Upper lobe of right lung (tissue), 1 donor: ENCODE data around the gene GDNF. TPM values are rescaled to one million over a fixed set of nuclear protein-coding genes. Genes with fewer than 3 reads are reported as not detected.

Experiments used
- ATAC-seq: fragments of 200-7000 bp; cut with Tn5 transposase; one replicate; pipeline ENCODE4 v1.9.1; 2020; ENCODE audit warnings: mild to moderate bottlenecking, moderate library complexity
- DNase-seq: peaks from one replicate; pipeline ENCODE4 v3.0.0-alpha.2; 2020
- H3K27ac ChIP-seq: fragments of 200-600 bp; one replicate; pipeline ENCODE4 v1.8.0; 2022
- H3K27me3 ChIP-seq: fragments of 200-600 bp; one replicate; pipeline ENCODE4 v1.8.0; 2022; ENCODE audit warnings: mild to moderate bottlenecking
- H3K36me3 ChIP-seq: fragments of 200-600 bp; one replicate; pipeline ENCODE4 v1.8.0; 2022
- H3K4me1 ChIP-seq: fragments of 200-600 bp; one replicate; pipeline ENCODE4 v1.8.0; 2022
- H3K4me3 ChIP-seq: fragments of 200-600 bp; one replicate; pipeline ENCODE4 v1.8.0; 2022; ENCODE audit warnings: mild to moderate bottlenecking
- H3K9me3 ChIP-seq: fragments of 200-600 bp; one replicate; pipeline ENCODE4 v1.8.0; 2022
- intact Hi-C: fragments of 100-400 bp; cut with DNase I; formaldehyde crosslinking; loops from one replicate; pipeline ENCODE4 v1.11.0; 2022
- total RNA-seq: library from RNA; stranded (reverse); fragmentation: NEBNext Ultra II Directional; extraction: Animal tissue kit (Norgen Biotek cat#: 25700); gene quantifications from one replicate; pipeline ENCODE4 v1.2.1, GENCODE V29; 2021
- TF ChIP-seq, protein P1 (sequence below): fragments of 200-600 bp; IDR thresholded peaks from one replicate; pipeline ENCODE4 v1.8.0; 2022; ENCODE audit warnings: antibody characterized with exemption
- donor health status: DM: no; HTN: yes; CAD: no; lungs with severe emphysema.

The GDNF gene
- total RNA-seq, 1 donor from 2014 or later = 0.23 TPM

- TF ChIP-seq, protein P1, sequence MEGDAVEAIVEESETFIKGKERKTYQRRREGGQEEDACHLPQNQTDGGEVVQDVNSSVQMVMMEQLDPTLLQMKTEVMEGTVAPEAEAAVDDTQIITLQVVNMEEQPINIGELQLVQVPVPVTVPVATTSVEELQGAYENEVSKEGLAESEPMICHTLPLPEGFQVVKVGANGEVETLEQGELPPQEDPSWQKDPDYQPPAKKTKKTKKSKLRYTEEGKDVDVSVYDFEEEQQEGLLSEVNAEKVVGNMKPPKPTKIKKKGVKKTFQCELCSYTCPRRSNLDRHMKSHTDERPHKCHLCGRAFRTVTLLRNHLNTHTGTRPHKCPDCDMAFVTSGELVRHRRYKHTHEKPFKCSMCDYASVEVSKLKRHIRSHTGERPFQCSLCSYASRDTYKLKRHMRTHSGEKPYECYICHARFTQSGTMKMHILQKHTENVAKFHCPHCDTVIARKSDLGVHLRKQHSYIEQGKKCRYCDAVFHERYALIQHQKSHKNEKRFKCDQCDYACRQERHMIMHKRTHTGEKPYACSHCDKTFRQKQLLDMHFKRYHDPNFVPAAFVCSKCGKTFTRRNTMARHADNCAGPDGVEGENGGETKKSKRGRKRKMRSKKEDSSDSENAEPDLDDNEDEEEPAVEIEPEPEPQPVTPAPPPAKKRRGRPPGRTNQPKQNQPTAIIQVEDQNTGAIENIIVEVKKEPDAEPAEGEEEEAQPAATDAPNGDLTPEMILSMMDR = no peak
- intact Hi-C loops = no loop called here
- DNase-seq (no peak), ATAC-seq (no peak)
- no peaks in the 10 kb centered on the region for H3K27me3 ChIP-seq
- no peak overlapping the region for H3K4me3 ChIP-seq
- no peak overlapping the region for H3K27ac ChIP-seq
- no peaks in the 10 kb centered on the region for H3K36me3 ChIP-seq
- H3K9me3 ChIP-seq = no peaks in the 10 kb centered on the region
- no peaks in the 10 kb centered on the region for H3K4me1 ChIP-seq
Measured at GRCh38 chr5:37814699-37815098, 25.1 kb downstream of the GDNF start.

DNA sequence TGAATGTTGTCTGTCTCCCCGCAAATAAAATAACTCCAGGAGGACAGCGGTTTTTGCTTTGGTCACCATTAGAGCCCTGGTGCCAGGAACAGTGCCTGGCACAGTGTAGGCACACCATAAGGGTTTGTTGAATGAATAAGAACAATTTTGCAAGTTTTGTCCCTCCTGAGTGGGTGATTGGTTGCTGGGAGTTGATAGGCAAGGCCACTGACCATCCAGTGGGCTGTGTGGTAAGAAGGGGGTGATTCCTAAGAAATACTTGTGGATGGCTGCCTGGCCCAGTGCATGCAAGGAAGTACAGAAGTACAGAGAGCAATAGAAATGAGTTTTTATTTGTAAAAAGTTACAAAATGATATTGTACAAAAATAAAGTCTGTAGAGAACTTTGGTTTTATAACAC, 27.5 kb downstream of the GDNF start:
- H3K4me1 ChIP-seq = no peaks in the 10 kb centered on the region
- TF ChIP-seq, protein P1 = no peak
- no peak overlapping the region for H3K27ac ChIP-seq
- no peak overlapping the region for H3K4me3 ChIP-seq
- no peak for ATAC-seq
- H3K9me3 ChIP-seq = no peaks in the 10 kb centered on the region
- no peak for DNase-seq
- intact Hi-C loops = no loop called here
- no peaks in the 10 kb centered on the region for H3K36me3 ChIP-seq
- H3K27me3 ChIP-seq = no peaks in the 10 kb centered on the region

DNA sequence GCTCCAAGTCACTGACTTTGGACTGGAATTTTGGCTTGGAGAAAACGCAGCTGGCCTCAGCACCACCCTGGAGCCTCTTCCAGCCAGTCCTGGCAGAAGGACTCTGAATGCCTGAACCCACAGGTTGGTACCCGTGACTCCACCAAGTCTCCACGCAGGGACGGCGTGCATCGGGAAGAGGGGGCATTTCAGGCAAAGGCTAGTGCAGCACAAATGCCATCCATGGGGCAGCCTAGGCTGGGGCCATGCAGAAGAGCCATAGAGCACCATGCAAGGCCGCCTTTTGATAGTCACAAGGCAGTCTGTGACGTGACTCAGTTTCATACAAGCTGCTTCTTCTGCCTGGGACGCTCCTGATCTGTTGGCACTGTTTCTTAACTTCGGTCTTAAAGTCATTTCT, 28.0 kb downstream of the GDNF start:
- TF ChIP-seq, protein P1 = no peak
- Histone ChIP-seq H3K4me1 (no peaks in the 10 kb centered on the region), H3K27me3 (no peaks in the 10 kb centered on the region), H3K36me3 (no peaks in the 10 kb centered on the region), H3K9me3 (no peaks in the 10 kb centered on the region), H3K27ac (no peak overlapping the region), H3K4me3 (no peak overlapping the region)
- ATAC-seq (no peak), DNase-seq (no peak)
- intact Hi-C loops = no loop called here

GRCh38 chr5:37810311-37810710, 29.5 kb downstream of the GDNF start:
- Histone ChIP-seq H3K9me3 (no peaks in the 10 kb centered on the region), H3K4me1 (no peaks in the 10 kb centered on the region), H3K27me3 (no peaks in the 10 kb centered on the region), H3K27ac (no peak overlapping the region), H3K4me3 (no peak overlapping the region), H3K36me3 (no peaks in the 10 kb centered on the region)
- intact Hi-C loops = no loop called here
- ATAC-seq (no peak), DNase-seq (no peak)
- TF ChIP-seq, protein P1 = no peak

DNA sequence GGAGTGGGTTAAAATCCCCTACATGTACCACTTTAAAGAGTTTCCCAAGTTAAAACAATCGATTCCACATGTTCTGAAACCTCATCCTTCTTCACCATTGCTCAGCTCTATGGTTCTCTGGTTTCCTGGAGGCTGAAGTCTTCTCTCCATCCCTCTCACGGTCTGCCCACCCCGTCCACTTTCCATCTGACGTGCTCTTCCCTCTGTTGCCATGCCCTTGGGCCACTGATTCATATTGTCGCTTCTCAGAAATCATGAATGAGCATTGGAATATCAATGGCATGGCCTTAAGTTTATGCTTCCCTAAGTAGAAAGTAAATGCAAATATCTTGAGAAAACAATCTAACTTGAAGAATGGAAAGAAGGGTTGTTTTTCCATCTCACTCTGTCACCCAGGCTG, 30.9 kb downstream of the GDNF start:
- Histone ChIP-seq H3K27ac (no peak overlapping the region), H3K4me1 (no peaks in the 10 kb centered on the region), H3K36me3 (no peaks in the 10 kb centered on the region), H3K4me3 (no peak overlapping the region), H3K27me3 (no peaks in the 10 kb centered on the region), H3K9me3 (no peaks in the 10 kb centered on the region)
- TF ChIP-seq, protein P1 = no peak
- no peak for ATAC-seq
- intact Hi-C loops = no loop called here
- no peak for DNase-seq

- no peak for DNase-seq
- no peaks in the 10 kb centered on the region for H3K36me3 ChIP-seq
- intact Hi-C loops = no loop called here
- H3K4me1 ChIP-seq = no peaks in the 10 kb centered on the region
- no peak for ATAC-seq
- H3K9me3 ChIP-seq = no peaks in the 10 kb centered on the region
- no peak overlapping the region for H3K27ac ChIP-seq
- TF ChIP-seq, protein P1 = no peak
- no peaks in the 10 kb centered on the region for H3K27me3 ChIP-seq
- no peak overlapping the region for H3K4me3 ChIP-seq
Measured at GRCh38 chr5:37807621-37808301, 32.1 kb downstream of the GDNF start.
